ENCODE data around the gene NUB1. TPM values are rescaled to one million over a fixed set of nuclear protein-coding genes. Genes with fewer than 3 reads are reported as not detected.

NUB1 gene
- total RNA-seq, 1 donor from 2014 or later = 52.4 TPM

DNA sequence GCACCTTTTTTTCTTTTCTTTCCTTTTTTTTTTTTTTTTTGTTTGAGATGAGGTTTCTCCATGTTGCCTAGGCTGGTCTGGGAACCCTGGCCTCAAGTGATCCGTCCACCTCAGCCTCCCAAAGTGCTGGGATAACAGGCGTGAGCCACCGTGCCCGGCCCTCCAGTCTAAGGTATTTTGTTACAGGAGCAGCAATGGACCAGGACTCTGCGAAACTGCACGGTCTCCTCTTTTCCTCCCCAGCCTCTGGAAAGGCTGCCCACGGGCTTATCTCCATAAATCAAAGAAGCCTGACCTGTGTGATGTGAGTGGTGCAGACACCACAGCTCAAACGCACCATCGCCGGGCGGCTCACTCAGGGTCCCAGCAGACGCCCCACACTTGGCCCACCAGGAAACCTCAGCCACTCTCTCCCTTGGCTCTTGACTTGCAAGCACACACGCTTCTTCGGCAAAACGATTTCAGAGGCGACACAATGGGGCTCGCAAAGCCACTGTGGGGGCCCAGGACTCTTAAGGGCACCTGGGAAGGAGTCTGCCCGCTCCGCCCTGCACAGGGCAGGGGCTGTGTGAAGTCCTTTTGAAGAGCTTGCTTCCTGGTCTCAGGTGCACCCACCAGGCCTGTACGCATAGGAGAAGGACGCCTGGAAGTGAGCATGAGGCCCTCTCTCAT, 47.6 kb downstream of the NUB1 start:
- no peak for DNase-seq (ENCODE audit: low spot score)

DNA sequence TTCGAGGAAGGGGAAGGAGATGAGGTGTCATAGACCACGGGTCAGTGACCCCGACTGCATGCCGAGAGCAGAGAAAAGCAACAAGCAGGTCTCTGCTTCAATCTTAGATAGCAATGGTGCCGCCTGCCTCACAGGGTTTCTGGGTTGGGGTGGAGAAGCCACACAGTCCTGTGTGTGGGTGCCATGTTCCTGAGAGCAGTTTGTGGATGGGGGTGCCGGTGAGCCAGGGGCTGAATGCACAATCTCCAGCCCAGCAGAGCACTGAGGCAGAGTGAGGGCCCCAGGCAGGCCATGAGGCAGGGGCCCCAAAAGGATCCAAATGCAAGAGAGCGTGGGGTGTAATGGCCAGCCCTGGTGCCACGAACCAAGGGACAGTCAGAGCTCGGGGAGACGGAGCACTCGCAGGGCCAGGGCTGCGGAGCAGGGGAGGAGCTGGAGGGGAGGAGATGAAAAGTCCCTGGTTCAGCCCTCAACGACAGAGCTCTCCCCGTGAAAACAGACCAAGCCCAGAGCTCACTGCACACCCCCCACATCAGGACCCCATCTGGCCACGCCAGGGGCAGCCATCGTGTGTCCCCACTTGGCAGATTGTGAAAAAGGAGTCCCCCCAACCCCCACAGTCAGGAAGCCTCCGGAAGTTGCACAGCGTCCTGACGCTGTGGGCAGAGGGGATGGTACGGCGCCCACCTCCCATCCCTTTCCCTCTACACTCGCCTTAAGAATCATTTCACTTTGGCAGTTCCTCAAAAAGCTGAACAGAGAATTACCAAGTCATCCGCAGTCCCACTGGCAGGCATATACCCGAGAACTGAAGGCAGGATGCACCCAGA, 48.4 kb downstream of the NUB1 start:
- DNase-seq (ENCODE audit: low spot score) = no peak

GRCh38 chr7:151390598-151391357, 49.2 kb downstream of the NUB1 start:
- no peak for DNase-seq (ENCODE audit: low spot score)

DNA sequence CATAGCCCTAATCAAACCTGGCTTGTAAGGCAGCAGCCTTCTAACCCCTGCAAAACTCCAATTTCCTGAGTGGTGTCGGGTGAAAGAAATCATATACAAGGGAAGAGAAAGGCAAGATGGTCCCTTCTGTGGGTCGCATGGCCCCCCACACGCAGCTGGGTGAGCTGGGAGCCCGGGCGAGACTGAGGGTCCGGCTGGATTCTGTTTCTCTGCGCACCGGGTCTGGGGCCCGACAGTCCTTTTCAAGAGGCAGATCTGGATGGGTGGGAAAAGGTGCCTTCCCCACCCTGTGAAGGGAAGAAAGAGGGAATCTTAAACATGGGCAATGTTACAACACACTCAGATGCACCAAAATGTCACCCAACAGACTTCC, 49.7 kb downstream of the NUB1 start:
- no peak for DNase-seq (ENCODE audit: low spot score)

DNA sequence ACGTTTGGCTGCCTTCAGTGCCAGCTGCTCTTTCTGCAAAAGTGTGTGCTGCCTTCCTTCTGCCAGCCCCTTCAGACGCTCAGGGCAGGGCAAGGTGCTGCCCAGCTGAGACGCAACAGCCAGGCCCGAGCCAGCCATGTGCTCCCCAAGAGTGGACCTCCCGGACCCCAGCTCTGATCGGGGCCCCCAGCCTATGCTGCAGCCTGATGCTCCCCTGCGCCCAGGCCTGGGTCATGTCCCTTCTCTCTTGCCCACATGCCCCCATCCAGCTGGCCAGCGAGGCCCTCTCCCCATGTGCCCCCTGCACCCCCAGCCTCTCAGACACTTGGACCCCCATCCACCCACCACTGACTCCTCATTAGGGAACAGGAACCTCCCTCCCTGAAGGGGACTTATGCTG, 50.4 kb downstream of the NUB1 start:
- DNase-seq (ENCODE audit: low spot score) = no peak

- no peak for DNase-seq (ENCODE audit: low spot score)
These were observed 50.8 kb downstream of the NUB1 start for GRCh38 chr7:151392426-151392825.

DNA sequence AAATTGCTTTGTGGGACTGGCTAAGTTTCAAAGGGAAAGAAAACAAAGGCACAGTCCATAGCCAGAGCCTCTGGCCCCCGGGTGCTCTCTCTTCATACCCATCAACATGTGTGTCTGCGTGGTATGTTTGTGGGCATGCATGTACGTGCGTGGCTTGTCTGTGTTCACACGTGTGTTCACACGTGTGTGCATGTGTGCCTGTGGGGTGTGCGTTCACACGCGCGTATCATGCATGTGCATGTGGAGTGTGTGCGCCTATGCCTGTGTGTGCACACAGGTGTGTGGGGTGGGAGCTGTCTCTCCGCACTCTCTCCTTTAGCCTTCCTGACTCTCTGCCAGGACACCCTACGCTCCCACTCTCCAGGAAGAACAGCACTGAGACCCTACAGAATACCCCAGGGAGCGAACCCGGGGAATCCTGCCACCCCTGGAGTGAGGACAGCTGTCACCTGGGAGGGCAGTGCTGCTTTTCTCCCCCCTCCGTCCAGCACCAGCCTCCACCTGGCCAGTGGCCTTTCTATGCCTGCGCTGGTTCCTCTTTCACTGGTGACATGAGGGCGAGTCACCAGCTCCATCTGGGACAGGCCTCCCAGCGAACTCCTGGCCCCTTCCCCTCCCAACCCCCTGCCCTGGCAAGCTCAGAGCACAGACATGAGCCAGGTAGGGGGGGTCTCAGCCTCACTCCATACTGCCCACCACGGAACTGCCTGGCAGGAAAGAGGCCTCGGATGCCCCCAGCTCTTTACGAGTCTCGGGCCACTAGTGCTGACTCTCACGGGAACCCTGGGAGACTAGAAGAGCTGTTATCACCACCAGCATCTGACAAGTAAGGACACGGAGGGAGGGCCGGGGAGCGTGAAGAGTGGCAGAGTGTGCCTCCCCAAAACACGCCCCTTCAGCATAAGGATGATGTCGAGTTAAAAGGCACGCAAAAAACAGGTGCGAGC, 51.7 kb downstream of the NUB1 start:
- DNase-seq (ENCODE audit: low spot score) = no peak

DNA sequence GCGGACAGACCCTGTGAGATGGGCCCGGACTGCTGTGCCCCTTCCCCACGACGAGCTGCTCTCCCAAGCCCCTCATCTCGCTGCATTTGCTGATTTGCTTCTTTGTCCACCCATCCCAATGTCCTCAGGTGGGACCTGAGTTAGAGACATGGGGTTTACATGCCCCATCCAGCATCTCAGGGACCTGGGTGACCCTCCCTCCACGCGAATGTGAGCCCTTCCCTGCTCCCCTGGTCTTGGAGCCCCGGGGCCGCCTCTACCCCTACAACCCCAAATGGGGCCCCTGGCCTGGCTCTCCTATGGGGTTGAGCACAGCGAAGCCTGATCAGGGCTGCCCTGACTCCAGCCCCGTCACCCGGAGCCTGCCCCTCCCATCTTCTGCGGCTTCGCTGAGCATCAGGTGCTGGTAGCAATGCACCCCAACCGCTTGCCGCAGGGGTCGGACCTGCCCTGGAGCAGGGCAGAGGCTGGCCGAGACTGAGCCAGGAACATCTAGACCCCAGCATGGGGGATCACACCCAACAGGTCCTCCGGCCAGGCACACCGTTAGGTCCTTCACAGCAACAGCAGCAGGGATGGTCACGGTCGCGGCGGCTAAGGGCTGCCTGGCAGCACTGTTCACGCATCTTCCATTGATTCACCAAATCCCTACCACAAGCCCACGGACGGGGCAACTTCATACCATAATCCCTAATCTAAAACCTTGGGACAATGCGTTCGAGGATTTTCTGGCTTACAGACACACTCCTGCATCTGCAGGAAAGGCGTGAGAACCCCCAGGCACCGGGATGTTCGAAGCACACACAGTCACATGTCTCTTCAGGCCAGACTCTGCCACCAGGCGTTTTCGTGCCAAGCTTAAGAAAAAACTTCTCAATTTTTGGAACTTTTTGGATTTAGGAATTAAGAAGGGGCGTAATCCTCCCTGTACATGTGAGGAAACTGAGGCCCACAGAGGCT, 52.7 kb downstream of the NUB1 start:
- DNase-seq (ENCODE audit: low spot score) = no peak

- no peak for DNase-seq (ENCODE audit: low spot score)
These were observed 53.4 kb downstream of the NUB1 start for GRCh38 chr7:151395036-151395367.

GRCh38 chr7:151396328-151396970, 54.8 kb downstream of the NUB1 start:
- DNase-seq (ENCODE audit: low spot score) = no peak

- no peak for DNase-seq (ENCODE audit: low spot score)
These were observed 55.4 kb downstream of the NUB1 start for GRCh38 chr7:151397026-151397425.

DNA sequence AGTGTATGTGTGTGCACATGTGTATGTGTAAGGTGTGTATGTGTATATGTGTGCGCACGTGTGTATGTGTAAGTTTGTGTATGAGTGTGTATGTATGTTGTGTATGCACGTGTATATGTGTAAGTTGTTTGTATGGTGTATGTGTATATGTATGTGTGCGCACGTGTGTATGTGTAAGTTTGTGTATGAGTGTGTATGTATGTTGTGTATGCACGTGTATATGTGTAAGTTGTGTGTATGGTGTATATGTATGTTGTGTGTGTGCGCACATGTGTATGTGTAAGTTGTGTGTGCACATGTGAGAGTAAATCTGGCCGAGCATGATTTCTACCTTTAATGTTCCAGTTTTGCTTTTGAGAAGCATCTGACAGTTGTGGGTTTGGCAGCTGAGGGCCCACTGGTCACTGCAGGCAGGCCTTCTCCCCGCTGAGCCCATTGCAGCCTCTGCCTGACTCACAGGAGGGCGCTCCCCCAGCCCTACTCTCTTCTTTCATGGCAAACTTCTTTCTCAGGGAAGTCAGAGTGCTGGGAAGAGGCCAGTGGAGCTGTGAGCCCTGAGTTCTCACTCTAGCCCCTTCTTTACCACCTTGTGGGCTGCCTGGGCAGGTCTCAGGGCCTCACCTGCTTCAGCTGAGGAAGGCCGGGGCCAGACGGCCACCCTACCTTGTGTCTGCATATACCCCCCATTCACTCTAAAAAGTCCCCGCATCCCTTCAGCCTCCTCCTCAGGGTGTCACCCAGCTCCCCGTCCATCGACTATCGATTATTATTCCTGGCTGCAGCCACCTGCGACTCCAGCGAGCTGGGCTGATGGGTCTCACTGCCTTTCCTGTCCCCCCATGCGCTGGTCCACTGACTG, 57.1 kb downstream of the NUB1 start:
- no peak for DNase-seq (ENCODE audit: low spot score)

- no peak for DNase-seq (ENCODE audit: low spot score)
These were observed 57.6 kb downstream of the NUB1 start for GRCh38 chr7:151399305-151399601.

GRCh38 chr7:151399906-151400305, 58.3 kb downstream of the NUB1 start:
- no peak for DNase-seq (ENCODE audit: low spot score)

DNA sequence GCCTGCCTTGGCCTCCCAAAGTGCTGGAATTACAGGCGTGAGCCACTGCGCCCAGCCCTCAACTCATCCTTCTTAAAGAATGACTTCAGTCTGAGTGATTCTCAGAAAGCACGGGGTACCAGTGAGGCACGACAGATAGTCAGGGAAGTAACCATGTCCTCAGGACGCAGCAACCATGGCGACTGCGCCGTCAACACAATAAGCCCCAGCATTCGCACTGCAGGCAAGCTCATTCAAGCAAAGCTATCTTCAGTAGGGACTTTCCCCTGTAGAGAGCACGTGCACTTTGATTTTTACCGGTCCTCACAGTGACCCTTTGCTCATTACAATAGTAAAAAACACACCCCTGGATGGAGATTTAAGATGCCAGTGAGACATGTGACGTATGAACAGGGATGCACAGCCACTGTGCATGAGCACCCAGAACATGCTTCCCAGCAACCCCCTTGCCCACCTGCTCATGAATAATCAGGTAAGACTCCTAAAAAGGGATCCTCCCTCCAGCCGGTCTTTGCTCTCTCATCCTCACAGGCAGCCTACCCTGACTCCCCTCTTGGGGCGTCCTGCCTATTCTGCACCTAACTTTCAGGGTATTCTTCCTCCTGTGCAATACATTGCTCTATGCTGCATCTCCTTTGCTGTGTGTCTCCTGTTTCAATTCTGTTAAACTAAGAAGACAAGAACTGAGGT, 59.2 kb downstream of the NUB1 start:
- no peak for DNase-seq (ENCODE audit: low spot score)

DNA sequence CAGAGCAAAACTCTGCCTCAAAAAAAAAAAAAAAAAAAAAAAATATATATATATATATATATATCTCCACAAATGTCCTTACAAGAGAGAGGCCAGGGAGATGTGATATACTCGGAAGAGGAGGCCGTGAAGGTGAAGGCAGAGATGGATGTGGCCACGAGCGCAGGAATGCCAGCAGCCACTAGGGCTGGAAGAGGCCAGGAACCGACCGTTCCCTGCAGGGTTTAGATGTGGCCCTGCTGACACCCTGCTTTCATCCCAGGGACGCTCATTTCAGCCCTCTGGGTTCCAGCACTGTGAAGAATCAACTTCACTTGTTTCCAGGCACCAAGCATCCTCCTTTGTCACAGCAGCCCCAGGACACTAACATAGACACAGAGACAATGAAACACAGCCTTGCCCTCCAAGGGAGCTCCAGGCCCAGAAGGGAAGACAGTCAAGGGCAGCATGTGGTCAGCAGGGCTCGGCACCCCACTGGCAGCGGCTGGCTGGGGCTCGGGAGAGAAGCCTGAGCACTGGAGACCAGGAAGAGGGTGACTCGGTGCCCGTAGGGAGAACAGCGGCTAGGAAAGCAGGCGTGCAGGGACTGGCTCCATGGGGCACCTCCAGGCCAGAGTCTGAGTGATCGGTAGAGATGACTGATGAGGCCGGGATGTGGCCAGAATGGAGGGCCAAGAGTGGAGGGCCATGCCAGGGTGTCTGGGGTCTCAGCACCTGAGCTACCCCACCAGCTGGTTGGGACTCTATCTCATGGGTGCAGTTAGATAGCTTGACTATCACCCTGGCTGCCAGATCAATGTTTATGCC, 60.6 kb downstream of the NUB1 start:
- DNase-seq (ENCODE audit: low spot score) = no peak

DNA sequence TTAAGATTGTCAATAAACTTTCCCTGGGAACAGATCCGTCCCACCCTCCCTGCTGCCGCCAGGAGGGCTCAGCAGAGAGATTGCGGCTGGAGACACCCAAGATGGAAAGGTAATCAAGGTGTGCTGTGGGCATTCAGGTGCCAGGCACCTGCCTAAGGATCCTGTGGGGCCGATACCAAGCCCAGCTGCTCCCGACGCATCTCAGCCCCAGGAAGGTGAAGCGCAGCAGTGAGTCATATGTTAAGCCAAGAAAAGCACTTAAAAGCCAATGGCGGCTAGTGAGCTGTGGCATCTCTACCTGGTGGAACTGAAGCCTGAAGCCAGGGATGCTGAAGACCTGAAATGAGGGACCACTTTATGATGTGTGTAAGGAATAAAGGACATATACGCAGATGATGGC, 62.2 kb downstream of the NUB1 start:
- DNase-seq (ENCODE audit: low spot score) = no peak
